Activated naive CD4-positive, alpha-beta T cell treated with anti-CD3 and anti-CD28 coated beads for 36 hours (primary cell): Measurements from ENCODE around the gene CDK13. TPM values are rescaled to one million over a fixed set of nuclear protein-coding genes. Genes with fewer than 3 reads are reported as not detected.
A peak's percentile ranks its signal among the peaks of the same experiment; 100 is the strongest.

ENCODE experiments used
- CTCF ChIA-PET: fragments of 350-600 bp; sonication (Branson Sonifier 250); formaldehyde crosslinking; loops from one replicate; lab custom pipeline; 2021; ENCODE audit warnings: antibody characterized with exemption; lab: Charles Lee
- DNase-seq: peaks from one replicate; pipeline ENCODE4 v3.0.0-alpha.2; 2020
- H3K27ac Mint-ChIP-seq: one replicate; pipeline ENCODE4 v1.8.0; 2021; ENCODE audit warnings: mild to moderate bottlenecking, mixed read lengths
- H3K27me3 Mint-ChIP-seq: one replicate; pipeline ENCODE4 v1.8.0; 2021; ENCODE audit warnings: low read depth, mixed read lengths
- H3K36me3 Mint-ChIP-seq: one replicate; pipeline ENCODE4 v1.8.0; 2021; ENCODE audit warnings: low read depth, mixed read lengths
- H3K4me1 Mint-ChIP-seq: one replicate; pipeline ENCODE4 v1.8.0; 2021; ENCODE audit warnings: low read depth, mixed read lengths
- H3K4me3 Mint-ChIP-seq: one replicate; pipeline ENCODE4 v1.8.0; 2021; ENCODE audit warnings: mild to moderate bottlenecking, moderate library complexity, mixed read lengths
- H3K9me3 Mint-ChIP-seq: one replicate; pipeline ENCODE4 v1.8.0; 2021; ENCODE audit warnings: mixed read lengths
- intact Hi-C: fragments of 100-400 bp; cut with micrococcal nuclease; formaldehyde crosslinking; loops from one replicate; pipeline ENCODE4 v1.15.1; 2023
- total RNA-seq, 2 experiments: library from RNA; stranded (reverse); gene quantifications; one replicate each; pipeline ENCODE4 v1.2.3, GENCODE V29; 2021

The CDK13 gene
- total RNA-seq, 2 experiments from 2014 or later = 27.8 to 28.1 TPM

DNA sequence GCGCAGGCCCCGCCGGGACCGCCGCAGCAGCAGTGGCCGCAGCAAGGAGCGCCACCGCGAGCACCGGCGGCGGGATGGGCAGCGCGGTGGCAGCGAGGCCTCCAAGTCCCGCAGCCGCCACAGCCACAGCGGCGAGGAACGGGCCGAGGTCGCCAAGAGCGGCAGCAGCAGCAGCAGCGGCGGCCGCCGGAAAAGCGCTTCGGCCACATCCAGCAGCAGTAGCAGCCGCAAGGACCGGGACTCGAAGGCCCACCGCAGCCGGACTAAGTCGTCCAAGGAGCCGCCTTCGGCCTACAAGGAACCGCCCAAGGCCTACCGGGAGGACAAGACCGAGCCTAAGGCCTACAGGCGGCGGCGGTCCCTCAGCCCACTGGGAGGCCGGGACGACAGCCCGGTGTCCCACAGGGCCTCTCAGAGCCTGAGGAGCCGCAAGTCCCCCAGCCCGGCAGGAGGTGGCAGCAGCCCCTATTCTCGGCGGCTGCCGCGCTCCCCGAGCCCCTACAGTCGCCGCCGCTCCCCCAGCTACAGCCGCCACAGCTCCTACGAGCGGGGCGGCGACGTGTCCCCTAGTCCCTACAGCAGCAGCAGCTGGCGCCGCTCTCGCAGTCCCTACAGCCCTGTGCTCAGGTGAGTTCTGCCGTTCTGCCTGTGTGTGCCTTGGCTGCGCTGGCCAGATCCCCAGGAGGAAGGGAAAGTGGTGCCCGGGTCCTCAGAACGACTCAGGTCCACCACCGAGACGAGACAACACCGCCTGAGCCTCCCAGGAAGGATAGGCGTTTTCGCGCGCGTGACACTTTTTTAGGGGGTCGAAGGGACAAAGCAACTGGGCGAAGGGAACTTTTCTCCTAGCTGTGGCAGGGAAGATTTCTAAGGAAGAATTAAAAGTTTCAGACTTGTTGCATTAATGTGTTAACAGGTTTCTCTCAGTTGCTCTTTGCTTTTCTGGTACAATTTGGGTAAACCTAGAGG lies 1.5 kb downstream of the CDK13 start:
- DNase-seq = peak; percentile 74
- CTCF ChIA-PET = interaction anchor here (0.7 to 3.1 kb wide), 5 partner anchors 36 to 183 kb away, joined by 3 to 31 read pairs (median 3); partner anchors contain the start of gene MPLKIP
- Mint-ChIP-seq H3K27me3 (no peaks in the 10 kb centered on the region), H3K36me3 (peaks cover 15% of the 10 kb centered on the region), H3K27ac (peak overlapping the region; percentile 85), H3K9me3 (no peaks in the 10 kb centered on the region), H3K4me3 (peak overlapping the region; percentile 90), H3K4me1 (peaks cover 40% of the 10 kb centered on the region)
- intact Hi-C loops = loop anchor here (1.0 to 2.0 kb wide), 5 partner anchors 9 to 101 kb away; no protein-coding TSS in a partner anchor

DNA sequence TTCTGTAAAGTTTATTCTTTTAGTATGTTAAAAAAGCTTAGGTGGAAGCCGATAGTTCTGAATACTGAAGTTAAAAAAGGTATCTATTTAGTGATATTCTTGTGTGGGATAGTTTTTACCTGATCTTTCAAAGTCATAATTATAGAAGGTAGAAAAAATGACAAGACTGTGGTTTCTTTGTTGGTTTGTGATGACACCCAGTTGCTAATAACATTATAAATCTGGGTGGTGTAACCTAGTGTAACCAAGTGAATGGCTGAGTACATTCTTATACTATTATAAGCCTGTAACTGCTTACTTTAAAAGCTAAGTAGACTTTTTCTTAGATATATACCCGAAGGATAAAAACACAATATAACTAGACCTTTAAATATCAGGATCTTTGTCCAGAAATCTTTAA lies 2.3 kb downstream of the CDK13 start:
- H3K27me3 Mint-ChIP-seq = no peaks in the 10 kb centered on the region
- H3K4me3 Mint-ChIP-seq = peak overlapping the region; percentile 90
- peak overlapping the region; percentile 85 for H3K27ac Mint-ChIP-seq
- H3K4me1 Mint-ChIP-seq = peaks cover 49% of the 10 kb centered on the region
- no peaks in the 10 kb centered on the region for H3K9me3 Mint-ChIP-seq
- H3K36me3 Mint-ChIP-seq = peaks cover 15% of the 10 kb centered on the region
- CTCF ChIA-PET = interaction anchor here (0.6 to 3.1 kb wide), 2 partner anchors 50 to 99 kb away, joined by 3 to 31 read pairs; no protein-coding TSS in a partner anchor
- no peak for DNase-seq
- intact Hi-C loops = loop anchor here (1.0 to 2.0 kb wide), 2 partner anchors 8 to 62 kb away; no protein-coding TSS in a partner anchor

DNA sequence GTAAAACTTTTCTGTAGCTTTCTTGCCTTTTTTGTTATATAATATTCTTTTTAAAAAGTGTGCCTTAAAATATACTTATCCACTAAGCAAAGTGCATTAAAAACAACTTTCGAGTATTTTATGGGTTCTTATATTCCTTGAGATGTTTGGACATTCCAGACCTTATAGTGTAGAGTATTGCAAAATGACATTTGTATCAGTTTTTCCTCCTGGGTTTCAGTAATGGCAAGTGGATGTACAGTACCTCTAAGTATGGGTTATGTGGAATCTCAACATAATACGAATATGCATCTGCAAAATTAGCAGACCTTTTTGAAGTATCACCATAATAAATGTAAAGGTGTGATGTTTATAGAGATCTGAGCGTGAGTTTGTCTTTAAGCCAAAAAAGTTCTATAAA lies 2.7 kb downstream of the CDK13 start:
- Mint-ChIP-seq H3K4me1 (peaks cover 50% of the 10 kb centered on the region), H3K27ac (peak overlapping the region; percentile 79), H3K27me3 (no peaks in the 10 kb centered on the region), H3K9me3 (no peaks in the 10 kb centered on the region), H3K36me3 (peaks cover 15% of the 10 kb centered on the region), H3K4me3 (peak overlapping the region; percentile 85)
- CTCF ChIA-PET = interaction anchor here (0.6 to 3.1 kb wide), 4 partner anchors 38 to 99 kb away, joined by 3 to 31 read pairs (median 3); no protein-coding TSS in a partner anchor
- intact Hi-C loops = loop anchor here (1.0 to 2.0 kb wide), 2 partner anchors 7 to 62 kb away; no protein-coding TSS in a partner anchor
- no peak for DNase-seq

DNA sequence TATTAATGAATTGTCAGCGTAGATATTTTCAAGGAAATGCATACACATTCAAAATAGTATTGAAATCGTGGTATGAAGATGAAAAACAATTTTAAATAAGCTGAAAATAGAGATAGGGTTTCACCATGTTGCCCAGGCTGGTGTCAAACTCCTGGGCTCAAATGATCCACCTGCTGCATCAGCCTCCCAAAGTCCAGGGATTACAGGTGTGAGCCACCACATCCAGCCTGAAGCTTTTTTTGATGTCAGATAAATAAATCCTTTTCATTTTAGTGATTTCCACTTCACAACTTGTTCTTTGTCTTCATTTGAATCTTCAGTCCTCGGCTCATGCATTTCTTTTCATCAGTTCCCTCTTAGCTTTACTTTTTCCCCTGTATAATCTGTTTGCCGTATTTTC lies 4.6 kb downstream of the CDK13 start:
- Mint-ChIP-seq H3K4me1 (peaks cover 58% of the 10 kb centered on the region), H3K27me3 (no peaks in the 10 kb centered on the region), H3K9me3 (no peaks in the 10 kb centered on the region), H3K36me3 (peaks cover 11% of the 10 kb centered on the region), H3K27ac (no peak overlapping the region), H3K4me3 (no peak overlapping the region)
- CTCF ChIA-PET = interaction anchor here (0.6 to 1.0 kb wide), 6 partner anchors 12 to 375 kb away, joined by 3 to 4 read pairs (median 3); no protein-coding TSS in a partner anchor
- DNase-seq = no peak
- intact Hi-C loops = no loop called here

DNA sequence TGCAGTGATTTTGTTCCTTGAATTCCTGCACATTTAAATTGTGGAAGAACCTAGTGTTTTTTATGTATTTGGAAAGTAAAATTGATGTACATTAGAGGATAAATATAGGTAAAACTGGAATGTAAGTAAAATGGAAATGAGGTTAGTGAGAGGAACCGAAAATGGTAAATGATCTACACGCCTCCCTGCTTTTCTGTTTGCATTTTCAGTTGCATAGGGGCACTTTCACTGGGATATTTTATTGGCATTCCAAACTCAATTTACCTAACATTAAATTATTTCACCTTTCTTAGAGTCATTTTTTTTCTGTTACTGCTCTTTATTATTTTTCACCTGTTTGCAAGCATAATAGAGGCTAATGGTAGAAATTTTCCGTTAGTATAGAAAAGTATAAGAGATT lies 8.0 kb downstream of the CDK13 start:
- Mint-ChIP-seq H3K4me1 (peaks cover 76% of the 10 kb centered on the region), H3K9me3 (peaks cover 8% of the 10 kb centered on the region), H3K4me3 (no peak overlapping the region), H3K27ac (no peak overlapping the region), H3K27me3 (no peaks in the 10 kb centered on the region), H3K36me3 (peaks cover 14% of the 10 kb centered on the region)
- intact Hi-C loops = no loop called here
- CTCF ChIA-PET = interaction anchor here (2.5 kb wide), 1 partner anchor 94 kb away, joined by 9 read pairs; no protein-coding TSS in a partner anchor
- DNase-seq = no peak

DNA sequence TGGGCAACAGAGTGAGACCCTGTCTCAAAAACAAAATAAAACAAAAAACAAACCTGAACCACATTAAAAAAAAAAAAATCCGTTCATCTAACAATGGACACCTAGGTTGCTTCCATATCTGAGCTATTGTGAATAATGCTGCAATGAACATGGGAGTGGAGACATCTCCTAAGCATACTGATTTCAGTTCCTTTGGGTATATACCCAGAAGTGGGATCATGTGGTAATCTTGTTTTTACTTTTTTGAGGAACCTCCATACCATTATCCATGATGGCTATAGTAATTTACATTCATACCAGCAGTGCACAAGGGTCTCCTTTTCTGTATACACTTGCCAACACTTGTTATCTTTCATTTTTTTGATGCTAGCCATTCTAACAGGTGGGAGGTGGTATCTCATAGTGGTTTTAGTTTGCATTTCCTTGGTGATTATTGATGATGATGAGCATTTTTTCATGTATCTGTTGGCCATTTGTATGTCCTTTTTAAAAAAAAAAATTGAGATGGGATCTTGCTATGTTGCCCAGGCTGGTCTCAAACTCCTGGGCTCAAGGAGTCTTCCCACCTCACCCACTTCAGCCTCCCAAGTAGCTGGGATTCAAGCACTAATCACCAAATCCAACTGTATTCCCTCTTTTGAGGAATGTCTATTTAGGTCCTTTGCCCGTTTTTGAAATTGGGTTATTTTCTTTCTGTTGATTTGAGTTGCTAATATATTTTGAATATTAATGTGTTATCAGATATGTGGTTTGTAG lies 17.5 kb downstream of the CDK13 start:
- no peaks in the 10 kb centered on the region for H3K9me3 Mint-ChIP-seq
- H3K27ac Mint-ChIP-seq = no peak overlapping the region
- intact Hi-C loops = no loop called here
- H3K4me1 Mint-ChIP-seq = peaks cover 83% of the 10 kb centered on the region
- CTCF ChIA-PET = interaction anchor here (0.6 to 1.0 kb wide), 4 partner anchors 11 to 186 kb away, joined by 3 to 5 read pairs (median 4); no protein-coding TSS in a partner anchor
- H3K4me3 Mint-ChIP-seq = no peak overlapping the region
- H3K36me3 Mint-ChIP-seq = peaks cover 8% of the 10 kb centered on the region
- DNase-seq = no peak
- no peaks in the 10 kb centered on the region for H3K27me3 Mint-ChIP-seq

DNA sequence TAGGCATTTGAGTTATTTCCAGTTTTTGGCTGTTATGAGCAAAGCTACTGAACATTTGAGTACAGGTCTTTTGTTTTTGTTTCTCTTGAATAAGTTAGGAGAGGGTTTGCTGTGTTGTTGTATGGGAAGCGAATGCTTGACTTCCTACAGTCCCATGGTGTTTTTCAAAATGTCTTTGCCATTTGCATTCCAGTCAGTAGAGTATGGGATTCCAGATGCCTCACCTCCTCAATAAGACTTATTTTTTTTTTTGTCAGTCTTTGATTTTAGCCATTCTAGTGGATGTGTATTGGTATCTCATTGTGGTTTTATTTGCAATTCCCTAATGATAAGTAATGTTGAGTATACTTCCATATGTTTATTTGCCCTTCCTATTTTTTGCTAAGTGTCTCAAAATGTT lies 19.4 kb downstream of the CDK13 start:
- intact Hi-C loops = loop anchor here (1.0 kb wide), 1 partner anchor 9 kb away; no protein-coding TSS in a partner anchor
- no peak overlapping the region for H3K4me3 Mint-ChIP-seq
- peaks cover 7% of the 10 kb centered on the region for H3K36me3 Mint-ChIP-seq
- peaks cover 80% of the 10 kb centered on the region for H3K4me1 Mint-ChIP-seq
- no peaks in the 10 kb centered on the region for H3K27me3 Mint-ChIP-seq
- CTCF ChIA-PET = no interaction called here
- peak overlapping the region; percentile 44 for H3K27ac Mint-ChIP-seq
- no peaks in the 10 kb centered on the region for H3K9me3 Mint-ChIP-seq
- DNase-seq = no peak

DNA sequence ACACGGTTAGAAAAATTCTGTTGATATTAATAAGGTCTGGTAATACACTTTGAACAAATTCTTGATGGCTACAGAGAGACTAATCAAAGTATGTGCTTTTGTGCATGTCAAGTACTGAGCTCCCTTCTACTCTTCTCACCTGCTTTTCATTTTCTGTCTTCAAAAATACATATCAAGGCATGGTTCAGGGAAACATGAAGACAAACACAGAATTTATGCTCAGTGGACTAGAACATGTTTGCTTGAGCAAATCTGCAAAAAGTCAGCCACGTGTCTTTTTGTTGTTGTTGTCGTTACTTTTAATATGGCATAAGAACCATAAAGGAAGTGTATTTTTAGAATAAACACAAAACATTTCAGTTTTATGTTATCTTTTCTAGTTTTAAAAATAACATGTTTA lies 21.9 kb downstream of the CDK13 start:
- peaks cover 5% of the 10 kb centered on the region for H3K36me3 Mint-ChIP-seq
- peaks cover 65% of the 10 kb centered on the region for H3K4me1 Mint-ChIP-seq
- CTCF ChIA-PET = no interaction called here
- H3K9me3 Mint-ChIP-seq = no peaks in the 10 kb centered on the region
- H3K4me3 Mint-ChIP-seq = no peak overlapping the region
- H3K27ac Mint-ChIP-seq = no peak overlapping the region
- H3K27me3 Mint-ChIP-seq = no peaks in the 10 kb centered on the region
- intact Hi-C loops = no loop called here
- no peak for DNase-seq

DNA sequence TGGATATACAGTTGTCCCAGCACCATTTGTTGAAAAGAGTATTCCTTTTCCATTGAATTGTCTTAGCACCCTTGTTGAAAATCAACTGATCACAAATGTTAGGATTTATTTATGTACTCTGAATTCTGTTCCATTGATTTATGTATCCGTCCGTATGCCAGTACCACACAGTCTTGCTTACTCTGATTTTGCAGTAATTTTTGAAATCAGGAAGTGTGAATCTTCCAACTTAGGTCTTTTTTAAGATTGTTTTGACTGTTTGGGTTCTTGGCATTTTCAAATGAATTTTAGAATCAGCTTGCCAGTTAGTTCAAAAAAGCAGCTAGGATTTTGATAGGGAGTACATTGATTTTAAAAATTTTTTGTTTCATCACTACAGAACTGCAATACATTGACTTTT lies 23.7 kb downstream of the CDK13 start:
- H3K4me1 Mint-ChIP-seq = peaks cover 49% of the 10 kb centered on the region
- H3K9me3 Mint-ChIP-seq = no peaks in the 10 kb centered on the region
- no peak overlapping the region for H3K4me3 Mint-ChIP-seq
- H3K36me3 Mint-ChIP-seq = peaks cover 3% of the 10 kb centered on the region
- H3K27ac Mint-ChIP-seq = peak overlapping the region; percentile 42
- DNase-seq = no peak
- no peaks in the 10 kb centered on the region for H3K27me3 Mint-ChIP-seq
- CTCF ChIA-PET = interaction anchor here (0.6 kb wide), 1 partner anchor 111 kb away, joined by 3 read pairs; no protein-coding TSS in a partner anchor
- intact Hi-C loops = no loop called here

DNA sequence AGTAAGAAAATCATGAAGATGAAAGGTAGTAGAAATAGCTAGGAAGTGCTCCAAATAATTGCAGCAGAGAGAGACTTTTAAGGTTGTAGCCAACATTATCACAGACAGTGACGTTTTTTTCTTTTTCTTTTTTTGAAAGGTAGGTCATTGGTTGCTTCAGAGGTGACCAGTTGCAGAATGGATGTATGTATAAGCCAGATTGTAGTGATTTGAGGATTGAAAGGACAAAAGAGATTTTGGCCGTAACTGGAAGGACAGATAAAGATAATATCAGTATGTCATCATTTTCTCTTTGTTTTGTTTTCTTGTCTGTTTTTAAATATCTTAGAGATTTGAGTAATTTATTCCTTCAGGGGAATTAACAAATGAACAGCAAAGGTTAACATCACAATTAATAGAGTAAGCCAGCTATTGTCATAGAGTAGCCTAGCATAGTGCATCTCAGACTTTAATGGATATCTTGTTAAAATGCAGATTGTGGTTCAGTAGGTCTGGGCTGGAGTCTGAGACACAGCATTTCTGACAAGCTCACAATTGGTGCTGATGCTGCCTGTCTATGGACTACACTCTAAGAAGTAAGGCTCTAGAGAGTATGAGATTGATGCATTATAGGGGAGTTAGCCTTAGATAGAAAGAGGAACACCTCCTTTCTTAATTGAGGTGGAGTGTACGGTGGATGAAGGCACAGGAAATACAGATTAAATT lies 28.3 kb downstream of the CDK13 start:
- Mint-ChIP-seq H3K4me3 (no peak overlapping the region), H3K36me3 (no peaks in the 10 kb centered on the region), H3K9me3 (no peaks in the 10 kb centered on the region), H3K27ac (no peak overlapping the region), H3K4me1 (peaks cover 17% of the 10 kb centered on the region), H3K27me3 (no peaks in the 10 kb centered on the region)
- no peak for DNase-seq
- CTCF ChIA-PET = interaction anchor here (0.8 to 1.4 kb wide), 4 partner anchors 10 to 82 kb away, joined by 3 to 6 read pairs (median 4); no protein-coding TSS in a partner anchor
- intact Hi-C loops = loop anchor here (1.0 kb wide), 2 partner anchors 9 to 27 kb away; no protein-coding TSS in a partner anchor

DNA sequence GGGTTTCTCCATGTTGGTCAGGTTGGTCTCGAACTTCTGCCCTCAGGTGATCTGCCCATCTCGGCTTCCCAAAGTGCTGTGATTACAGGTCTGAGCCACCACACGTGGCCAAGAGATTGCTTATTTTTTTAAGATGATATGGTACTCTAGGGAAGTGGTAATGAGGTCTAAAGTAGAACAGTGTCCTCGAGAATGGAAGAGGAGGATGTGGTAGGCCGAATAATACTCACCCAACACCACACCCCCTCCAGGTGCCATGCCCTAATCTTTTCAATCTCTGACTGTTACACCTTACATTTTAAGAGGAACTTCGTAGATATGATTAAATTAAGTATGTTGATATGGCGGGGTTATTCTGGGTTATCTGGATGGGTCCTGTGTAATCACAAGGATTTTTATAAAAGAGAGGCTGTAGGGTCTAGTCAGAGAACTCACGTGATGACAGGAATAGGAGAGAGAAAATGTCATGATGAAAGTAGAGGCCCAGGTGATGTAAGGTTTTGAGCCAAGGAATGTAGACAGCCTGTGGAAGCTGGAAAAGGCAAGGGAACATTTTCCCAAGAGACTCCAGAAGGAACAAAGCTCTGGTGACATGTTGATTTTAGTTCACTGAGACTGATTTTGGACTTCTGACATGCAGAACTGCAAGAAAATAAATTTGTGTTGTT lies 29.5 kb downstream of the CDK13 start:
- no peaks in the 10 kb centered on the region for H3K36me3 Mint-ChIP-seq
- no peak overlapping the region for H3K4me3 Mint-ChIP-seq
- no peak overlapping the region for H3K27ac Mint-ChIP-seq
- intact Hi-C loops = no loop called here
- H3K4me1 Mint-ChIP-seq = peaks cover 19% of the 10 kb centered on the region
- H3K27me3 Mint-ChIP-seq = no peaks in the 10 kb centered on the region
- CTCF ChIA-PET = interaction anchor here (0.8 to 1.0 kb wide), 2 partner anchors 73 kb away, joined by 3 read pairs; no protein-coding TSS in a partner anchor
- no peaks in the 10 kb centered on the region for H3K9me3 Mint-ChIP-seq
- DNase-seq = peak; percentile 46
